ENCODE data around the gene PRAMEF1.
A peak's percentile ranks its signal among the peaks of the same experiment; 100 is the strongest.
"Not testable (repeated sequence)": the region's sequence is repeated elsewhere in the genome, so short reads cannot be mapped to it uniquely, and the experiment has no call there.

The PRAMEF1 gene, protein sequence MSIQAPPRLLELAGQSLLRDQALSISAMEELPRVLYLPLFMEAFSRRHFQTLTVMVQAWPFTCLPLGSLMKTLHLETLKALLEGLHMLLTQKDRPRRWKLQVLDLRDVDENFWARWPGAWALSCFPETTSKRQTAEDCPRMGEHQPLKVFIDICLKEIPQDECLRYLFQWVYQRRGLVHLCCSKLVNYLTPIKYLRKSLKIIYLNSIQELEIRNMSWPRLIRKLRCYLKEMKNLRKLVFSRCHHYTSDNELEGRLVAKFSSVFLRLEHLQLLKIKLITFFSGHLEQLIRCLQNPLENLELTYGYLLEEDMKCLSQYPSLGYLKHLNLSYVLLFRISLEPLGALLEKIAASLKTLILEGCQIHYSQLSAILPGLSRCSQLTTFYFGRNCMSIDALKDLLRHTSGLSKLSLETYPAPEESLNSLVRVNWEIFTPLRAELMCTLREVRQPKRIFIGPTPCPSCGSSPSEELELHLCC

DNA sequence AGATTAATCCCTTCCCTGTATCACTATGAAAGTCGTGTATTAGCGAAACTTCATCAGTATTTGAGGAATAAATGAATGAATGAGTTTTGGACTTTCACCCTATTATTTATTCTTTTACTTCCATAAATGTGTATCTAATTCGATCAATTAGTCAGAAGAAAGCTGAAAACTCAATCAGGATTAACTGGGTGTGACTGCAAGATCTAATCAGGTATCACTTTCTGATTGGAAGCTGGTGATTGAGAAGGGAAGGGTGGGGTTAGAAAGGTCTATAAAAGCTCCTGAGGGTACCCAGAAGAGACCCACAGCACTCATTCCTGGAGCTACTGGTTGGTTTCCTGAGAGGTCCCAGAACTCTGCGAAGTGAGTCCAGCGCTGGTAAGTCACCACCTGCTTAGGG, at the start of gene PRAMEF1:
PRAMEF1 (plus strand) TSS at position 301 of the 400 bp plus-strand sequence. CDS start 1,831 bp downstream, outside the sequence.
- not testable (repeated sequence) for DNase-seq

DNA sequence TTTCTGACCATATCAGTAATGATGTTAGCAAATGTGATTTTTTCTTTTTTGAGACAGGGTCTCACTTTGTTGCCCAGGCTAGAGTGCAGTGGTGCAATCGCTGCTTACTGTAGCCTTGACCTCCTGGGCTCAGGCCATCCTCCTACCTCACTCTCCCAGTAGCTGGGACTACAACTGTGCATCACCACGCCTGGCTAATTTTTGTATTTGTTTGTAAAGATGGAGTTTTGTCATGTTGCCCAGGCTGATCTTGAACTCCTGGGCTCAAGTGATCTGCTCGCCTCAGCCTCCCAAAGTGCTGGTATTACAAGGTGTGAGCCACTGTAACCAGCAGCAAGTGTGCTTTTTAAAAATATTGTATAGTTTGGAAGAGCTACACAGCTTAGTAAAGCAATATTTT, 49.3 kb upstream of the PRAMEF1 start:
- no peak for DNase-seq

DNA sequence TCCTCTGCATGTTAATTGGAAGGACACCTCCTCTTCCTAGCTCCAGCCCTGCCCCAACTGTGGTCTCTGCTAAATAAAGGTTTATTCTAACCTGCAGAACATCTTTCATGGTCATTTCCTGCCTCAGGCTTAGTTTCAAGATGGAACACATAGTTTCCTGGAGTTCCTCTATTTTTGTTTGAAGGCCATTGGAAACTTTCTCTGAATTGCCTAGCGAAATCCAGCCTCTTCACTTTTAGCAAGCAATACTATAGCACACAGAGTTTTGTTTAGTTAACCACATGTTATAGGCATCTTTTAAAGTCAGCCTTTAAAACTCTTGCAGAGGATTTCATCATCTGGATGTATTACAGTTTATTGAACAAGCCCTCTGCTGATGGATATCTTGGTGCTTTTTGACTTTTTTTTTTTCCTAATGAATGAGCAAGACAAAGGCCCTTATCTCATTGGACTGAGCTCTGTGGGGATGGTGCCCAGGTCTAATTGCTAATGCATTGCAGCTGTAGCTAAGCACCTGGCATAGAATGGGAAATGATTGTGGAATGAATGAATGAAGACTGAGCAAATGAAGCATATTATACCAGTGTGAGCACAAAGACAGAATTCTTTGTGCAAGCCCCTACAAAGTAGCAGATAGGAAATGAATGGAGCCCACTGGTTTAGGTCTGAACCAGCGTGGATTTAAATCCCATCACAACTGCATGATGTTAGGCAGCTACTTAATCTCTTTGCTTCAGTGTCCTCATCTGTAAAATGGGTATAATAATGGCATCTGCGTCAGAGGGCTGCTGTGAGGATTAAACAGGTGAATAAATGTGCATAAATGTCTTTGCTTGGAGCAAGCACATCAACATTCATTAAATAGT, 45.8 kb upstream of the PRAMEF1 start:
- DNase-seq = no peak

DNA sequence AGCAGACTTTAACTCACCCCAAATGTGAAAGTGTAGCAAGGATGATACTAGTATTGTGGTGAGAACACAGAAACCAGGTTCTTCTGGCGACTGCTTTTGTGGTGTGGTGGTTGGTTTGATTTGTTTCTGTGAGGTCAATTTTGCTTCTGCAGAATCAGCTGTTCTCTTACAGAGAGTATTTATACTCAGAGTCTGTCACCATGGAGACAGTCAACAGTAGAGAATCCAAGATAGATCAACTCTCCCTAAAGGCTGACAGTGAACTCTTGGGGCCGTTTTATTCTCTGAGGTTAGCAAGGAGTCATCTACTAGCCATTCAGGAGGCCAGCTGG, 45.2 kb upstream of the PRAMEF1 start, which contains the start of gene CFAP107:
CFAP107 (plus strand) TSS at position 209 of the 332 bp plus-strand sequence. CDS start 231 bp downstream, outside the sequence.
- DNase-seq = peak; percentile 2

DNA sequence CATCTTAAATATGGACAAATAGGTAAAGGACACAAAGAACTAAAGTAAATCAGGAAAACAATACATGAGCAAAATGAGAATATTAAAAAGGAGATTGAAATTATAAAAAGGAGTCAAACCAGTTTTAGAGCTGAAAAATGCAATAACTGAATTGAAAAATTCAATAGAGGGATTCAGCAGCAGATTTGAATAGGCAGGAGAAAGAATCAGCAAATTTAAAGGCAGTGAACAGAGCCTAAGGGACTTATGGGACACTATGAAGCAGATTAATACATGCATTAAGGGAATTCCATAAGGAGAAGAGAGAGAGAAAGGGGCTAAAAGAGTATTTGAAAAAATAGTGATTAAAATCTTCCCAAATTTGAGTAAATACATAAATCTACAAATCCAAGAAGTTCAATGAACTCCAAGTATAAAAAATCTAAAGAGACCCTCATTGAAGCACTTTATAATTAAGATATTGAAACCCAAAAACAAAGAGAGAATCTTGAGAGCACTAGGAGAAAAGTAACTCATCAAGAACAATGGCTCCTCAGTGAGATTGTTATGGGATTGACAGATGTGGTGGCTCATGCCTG, 42.3 kb upstream of the PRAMEF1 start:
- no peak for DNase-seq

DNA sequence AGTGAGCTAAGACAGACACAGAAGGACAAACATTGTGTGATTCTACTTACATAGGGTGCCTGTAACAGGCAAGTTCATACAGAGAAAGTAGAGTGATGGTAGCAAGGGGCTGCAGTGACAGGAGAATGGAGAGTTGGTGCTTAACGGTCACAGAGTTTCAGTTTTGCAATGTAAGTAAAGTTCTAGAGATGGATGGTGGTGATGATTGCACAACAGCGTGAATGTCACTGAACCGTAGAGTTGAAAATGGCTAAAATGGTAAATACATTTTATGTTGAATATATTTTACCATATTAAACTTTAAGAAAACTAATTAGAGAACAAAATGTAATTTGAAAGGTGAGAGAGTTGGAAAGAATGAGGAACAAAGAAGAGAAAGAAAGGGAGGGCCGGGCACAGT, 36.5 kb upstream of the PRAMEF1 start:
- no peak for DNase-seq

DNA sequence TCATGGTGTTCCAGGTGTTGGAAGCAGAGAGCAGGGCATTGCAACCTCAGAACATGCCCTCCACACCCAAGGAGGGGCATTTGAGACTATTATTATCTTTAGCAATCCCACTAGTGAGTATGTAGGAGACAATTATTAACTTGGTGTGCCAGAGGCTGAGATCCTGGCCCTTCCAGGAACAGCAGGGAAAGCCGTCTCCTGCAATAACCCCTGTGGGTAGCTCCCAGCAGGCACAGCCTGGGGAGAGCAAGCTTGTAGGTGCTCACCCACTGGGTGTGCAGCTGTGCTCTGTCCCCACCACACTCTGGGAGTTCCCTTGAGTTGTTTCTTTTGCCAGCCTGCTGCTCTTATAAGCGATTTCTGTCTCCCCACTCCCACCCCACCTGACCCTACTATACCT, 34.9 kb upstream of the PRAMEF1 start:
- DNase-seq = no peak

DNA sequence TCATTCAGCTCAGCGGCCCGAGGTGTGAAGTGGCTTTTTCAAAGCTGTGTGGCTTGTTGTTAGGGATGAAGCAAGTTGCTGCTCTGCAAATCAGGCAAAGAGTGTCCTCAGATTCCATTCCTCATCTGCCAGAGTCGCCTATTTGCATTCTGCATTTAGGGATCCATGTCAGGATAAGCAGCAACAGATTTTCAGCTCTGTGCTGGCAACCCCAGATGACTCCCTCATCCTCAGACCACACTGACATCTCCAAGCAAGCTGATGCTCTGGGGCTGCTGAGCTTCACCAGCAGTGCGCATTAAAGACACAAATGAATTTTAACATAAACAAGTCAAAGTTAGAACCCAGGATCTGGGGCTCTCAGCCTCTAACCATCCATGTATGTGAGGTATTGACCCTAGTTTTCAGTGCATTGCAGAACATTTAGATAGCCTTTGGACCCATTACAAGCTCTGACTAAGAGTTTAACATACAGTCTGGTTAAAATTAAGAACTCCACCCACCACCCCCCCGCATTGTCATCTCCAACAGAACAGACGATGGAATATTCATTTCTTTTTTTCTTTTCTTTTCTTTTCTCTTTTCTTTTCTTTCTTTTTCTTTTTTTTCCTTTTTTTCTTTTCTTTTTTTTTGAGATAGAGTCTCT, 34.3 kb upstream of the PRAMEF1 start:
- DNase-seq = no peak

DNA sequence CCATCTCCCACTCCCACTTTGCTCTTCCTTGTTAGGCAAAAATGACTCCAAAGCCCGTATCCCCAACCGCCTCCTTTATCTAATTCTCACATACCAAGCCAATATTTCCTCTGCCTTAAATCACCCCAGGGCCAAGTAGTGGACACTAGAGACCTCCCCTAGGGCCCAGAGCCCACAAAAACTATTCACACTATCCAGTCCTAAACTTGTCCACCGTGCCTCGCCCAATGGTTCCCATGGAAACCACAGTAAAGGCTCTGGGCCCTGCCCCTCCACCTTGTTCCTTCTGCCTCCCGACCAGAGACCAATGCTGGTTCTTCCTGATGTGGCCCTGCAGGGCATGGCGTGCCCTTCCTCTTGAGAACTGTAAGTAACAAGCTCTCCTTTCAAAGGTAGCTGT, 33.4 kb upstream of the PRAMEF1 start:
- DNase-seq = no peak

DNA sequence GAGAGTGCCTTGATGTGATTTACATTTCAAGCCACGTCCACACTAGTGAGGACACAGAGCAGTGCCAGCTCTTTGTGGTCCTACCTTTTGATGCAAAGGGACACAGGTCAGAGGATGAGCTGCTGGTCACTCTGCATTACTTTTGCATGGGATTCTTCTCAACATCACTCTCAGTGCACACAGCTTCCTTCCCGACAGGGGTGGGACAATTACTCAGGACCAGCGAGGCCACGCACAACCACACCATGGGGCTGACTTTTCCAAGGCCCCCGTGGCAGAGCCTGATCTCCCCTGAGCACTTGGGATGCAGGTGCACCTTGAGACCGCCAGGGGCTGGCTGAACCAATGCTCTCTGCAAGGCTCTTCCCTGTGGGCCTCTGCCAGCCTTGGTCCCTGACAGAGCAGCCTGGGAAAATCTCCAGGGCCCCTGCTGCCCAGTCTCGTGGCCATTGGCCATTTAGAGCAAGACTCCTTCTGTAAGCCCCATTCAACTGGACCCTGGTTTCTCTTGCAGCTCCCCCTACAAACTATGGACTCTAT, 30.9 kb upstream of the PRAMEF1 start:
- DNase-seq = no peak

DNA sequence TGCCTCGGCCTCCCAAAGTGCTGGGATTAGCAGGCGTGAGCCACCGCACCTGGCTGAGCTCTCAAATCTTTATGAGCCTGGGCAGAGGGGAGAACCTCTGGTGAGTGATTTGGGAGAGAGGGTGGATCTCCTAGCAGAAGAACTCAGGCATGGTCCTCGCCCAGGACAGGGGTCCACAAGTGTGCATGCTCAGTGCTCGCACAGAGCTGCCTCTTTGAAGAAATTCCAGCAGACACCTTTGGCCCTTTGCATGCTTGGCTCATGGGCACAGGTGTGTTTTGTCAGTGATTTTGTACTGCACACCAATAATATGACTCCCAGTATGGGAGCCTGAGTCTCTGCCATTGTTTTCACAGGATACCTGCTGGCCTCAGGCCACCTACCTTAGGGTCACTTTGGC, 29.4 kb upstream of the PRAMEF1 start:
- no peak for DNase-seq

DNA sequence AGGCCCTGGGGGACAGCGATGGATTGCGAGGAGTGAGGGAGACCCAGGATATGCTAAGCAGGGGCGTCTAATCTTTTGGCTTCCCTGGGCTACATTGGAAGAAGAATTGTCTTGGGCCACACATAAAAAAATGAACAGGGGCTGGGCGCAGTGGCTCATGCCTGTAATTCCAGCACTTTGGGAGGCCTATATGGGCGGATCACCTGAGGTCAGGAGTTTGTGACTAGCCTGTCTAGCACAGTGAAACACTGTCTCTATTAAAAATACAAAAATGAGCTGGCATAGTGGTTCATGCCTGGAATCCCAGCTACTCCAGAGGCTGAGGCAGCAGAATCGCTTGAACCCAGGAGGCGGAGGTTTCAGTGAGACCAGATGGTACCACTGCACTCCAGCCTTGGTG, 28.4 kb upstream of the PRAMEF1 start:
- DNase-seq = no peak

DNA sequence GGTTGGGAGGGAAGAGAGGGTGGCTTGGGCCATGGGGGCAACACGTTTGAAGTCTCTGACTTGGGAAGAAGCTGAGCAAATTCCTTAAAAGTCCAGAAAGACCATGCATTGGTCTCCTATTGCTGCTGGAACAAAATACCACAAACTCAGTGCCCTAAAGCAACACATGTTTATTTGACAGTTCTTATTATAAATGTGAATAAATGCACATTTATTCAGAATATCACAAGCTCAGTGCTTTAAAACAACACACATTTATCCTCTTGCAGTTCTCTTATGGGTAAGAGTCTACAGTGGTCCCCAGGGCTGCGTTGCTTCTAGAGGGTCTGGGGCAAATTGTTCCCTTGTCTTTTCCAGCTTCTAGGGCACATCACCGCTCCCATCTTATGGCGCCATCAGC, 27.7 kb upstream of the PRAMEF1 start:
- no peak for DNase-seq

DNA sequence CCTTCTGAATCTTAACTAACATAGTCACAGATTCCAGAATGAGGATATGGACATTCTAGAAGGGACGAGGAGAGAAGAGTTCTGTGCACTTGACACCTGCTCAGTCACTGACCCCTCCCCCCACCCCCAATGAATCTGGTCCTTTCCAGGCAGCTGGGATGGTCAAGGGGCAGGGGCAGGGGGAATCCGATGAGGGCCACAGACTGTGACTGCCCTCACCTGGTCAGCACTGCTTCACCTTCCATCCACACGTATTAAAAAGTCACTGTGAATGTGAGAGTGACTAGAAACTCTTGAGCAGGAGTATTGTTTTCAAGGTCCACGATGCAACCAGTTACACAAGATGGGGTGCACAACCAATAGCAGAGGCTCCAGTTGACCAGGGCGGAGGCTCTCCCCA, 27.2 kb upstream of the PRAMEF1 start:
- DNase-seq = no peak

DNA sequence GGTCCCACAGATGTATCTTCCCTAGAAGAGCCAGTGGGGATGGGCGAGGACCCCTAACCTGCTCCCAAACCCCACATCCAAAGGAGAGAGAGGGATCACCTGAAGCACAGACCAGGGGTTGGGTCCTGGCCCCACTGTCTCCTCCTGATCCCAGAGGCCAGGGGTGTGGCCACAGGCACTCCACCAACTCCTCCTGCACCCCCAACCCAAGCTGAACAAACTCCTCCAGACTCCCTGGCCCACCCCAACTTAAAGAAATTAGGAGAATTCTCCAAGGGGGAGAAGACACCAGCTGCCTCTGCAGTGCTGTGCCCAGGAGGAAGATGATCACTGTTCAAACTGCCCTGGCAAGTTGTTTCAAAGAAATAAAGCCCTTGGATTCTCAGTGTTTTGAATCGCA, 22.2 kb upstream of the PRAMEF1 start:
- no peak for DNase-seq

DNA sequence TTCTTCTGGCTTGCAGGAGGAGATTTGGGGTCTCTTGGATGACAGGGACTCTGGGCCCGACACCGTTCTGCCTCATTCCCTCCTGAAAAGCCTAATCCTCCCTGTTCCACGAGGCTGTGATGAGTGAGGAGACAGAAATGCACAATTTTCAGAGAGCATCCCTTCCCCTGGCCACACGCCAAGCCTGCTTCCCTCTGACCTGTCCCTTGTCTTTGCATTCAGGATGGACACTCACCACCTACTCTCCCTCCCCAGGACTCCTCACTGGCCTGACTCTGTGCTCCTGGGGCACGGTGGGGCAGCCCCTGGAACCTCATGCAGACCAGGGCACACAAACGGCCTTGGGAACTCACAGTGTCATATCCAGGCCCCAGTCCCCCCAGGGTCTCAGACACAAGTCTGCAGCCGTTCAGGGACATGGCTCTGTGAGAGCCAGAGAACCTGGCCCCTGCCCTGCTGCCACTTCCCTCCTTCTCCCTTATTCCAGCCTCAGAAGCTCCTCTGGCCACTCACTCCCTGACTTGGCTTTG, 21.2 kb upstream of the PRAMEF1 start:
- no peak for DNase-seq

DNA sequence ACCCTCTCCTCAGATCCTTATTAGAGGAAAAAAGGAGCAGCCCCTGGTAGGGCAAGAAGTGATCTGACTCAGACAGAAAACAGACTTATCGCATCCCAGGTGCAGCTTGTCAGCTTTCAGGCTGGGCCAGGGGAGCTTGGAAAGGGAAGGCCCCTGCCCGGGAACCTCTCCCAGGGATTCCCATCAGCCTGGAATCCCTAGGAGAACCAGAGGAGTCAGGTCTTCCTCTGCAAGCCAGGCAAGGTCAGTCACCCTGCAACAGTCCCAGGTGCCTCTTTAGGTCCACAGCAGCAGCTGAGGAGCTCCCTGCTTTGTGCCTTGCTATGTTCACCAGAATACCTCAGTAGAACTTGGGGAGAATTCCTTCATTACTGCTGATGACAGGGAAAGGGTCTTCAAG, 20.6 kb upstream of the PRAMEF1 start:
- DNase-seq = no peak

DNA sequence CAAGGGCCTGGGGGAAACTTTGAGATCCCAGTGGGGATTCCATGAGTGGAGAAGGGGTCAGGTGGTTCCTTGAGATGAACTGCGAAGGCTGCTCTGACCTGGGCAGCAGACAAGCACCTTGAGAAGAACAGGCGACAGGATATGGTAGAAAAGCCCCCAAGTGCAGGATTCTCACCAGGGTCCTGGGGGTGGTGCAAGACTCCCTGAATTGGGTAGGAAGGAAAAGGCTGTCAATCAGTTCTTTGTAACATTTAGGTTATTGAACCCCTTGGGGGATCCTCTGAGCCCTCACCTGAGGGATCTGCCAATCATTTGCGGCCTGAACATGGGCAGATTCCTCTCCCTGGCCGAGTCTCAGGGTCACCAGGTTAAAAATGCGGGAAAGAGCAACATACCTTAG, 20.0 kb upstream of the PRAMEF1 start:
- DNase-seq = no peak

DNA sequence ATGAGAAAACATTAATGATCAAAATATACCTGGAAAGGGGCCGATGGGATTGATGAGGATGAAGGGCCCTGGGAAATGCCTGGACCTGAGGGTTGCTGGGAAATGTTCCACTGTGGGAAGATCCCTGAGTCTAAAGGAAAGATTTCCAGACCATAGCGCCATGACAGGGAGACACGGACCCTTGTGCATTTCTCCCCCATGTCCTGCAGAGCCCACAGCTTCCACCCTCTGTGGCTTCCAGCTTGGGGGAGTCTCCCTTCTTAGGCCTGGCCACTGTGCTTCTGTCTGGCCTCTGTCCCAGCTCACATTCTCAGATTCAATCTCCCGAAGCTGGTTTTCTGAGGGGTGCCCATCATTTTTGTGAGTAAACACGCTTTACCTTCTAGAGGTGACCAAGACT, 18.7 kb upstream of the PRAMEF1 start:
- no peak for DNase-seq

DNA sequence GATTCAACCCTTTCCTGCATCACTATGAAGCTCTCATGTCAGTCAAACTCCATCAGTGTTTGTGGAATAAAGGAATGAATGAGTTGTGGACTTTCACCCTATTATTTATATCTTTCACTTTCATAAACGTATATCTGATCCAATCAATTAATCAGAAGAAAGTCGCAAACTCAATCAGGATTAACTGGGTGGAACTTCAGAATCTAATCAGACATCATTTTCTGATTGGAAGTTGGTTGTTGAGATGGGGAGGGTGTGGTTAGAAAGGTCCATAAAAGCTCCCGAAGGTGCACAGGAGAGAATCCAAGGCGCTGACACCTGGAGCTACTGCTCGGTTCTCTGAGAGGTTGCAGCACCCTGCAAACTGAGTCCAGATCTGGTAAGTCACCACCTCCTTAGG, 17.8 kb upstream of the PRAMEF1 start, which contains the start of gene PRAMEF12:
PRAMEF12 (plus strand) TSS at position 301 of the 400 bp plus-strand sequence. CDS start 1,130 bp downstream, outside the sequence.
- DNase-seq = no peak

DNA sequence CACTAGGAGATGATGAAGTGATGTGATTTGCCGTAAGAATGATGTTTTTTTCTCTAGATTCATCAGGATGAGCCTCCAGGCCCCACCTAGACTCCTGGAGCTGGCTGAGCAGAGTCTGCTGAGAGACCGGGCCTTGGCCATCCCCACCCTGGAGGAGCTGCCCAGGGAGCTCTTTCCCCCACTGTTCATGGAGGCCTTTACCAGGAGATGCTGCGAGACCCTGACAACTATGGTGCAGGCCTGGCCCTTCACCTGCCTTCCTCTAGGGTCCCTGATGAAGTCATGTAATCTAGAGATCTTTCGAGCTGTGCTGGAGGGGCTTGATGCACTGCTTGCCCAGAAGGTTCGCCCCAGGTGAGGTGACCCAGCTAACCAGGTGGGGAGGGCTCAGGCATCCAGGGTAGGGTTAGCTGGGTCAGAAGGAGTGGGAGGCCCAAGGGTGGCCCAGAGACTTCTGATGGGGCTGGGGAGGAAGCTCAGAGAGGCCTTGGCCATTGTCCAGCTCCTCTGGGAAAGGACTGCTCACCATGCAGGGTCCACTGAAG, 16.3 kb upstream of the PRAMEF1 start:
- no peak for DNase-seq

DNA sequence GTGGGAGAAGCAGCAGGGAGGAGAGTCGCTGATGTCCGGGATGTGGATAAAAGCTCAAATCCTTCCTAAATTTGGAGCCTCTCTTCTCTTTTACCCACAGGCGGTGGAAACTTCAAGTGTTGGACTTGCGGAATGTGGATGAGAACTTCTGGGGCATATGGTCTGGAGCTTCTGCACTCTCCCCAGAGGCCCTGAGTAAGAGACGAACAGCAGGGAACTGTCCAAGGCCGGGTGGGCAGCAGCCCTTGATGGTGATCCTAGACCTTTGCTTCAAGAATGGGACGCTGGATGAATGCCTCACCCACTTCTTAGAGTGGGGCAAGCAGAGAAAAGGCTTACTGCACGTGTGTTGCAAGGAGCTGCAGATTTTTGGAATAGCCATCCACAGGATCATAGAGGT, 15.8 kb upstream of the PRAMEF1 start:
- DNase-seq = no peak

Data from NCI-H774 (cell line).